GM12864 (cell line): ENCODE results near the gene PPP1R14B.

Experiments
- DNase-seq: peaks from one replicate; pipeline ENCODE4 v3.0.0-alpha.2; 2011; ENCODE audit warnings: low read depth
- H3K4me3 ChIP-seq: 2 replicates; pipeline ENCODE4 v1.5.1; 2011; ENCODE audit warnings: mild to moderate bottlenecking, low read depth, low read length, control low read depth
- TF ChIP-seq, protein P1 (sequence below): IDR thresholded peaks from 2 replicates; pipeline ENCODE4 v1.5.1; 2011; ENCODE audit warnings: low read depth, mild to moderate bottlenecking, moderate library complexity, low read length, control low read depth, inconsistent platforms; ENCODE audit errors: missing control alignments

Gene PPP1R14B

DNA sequence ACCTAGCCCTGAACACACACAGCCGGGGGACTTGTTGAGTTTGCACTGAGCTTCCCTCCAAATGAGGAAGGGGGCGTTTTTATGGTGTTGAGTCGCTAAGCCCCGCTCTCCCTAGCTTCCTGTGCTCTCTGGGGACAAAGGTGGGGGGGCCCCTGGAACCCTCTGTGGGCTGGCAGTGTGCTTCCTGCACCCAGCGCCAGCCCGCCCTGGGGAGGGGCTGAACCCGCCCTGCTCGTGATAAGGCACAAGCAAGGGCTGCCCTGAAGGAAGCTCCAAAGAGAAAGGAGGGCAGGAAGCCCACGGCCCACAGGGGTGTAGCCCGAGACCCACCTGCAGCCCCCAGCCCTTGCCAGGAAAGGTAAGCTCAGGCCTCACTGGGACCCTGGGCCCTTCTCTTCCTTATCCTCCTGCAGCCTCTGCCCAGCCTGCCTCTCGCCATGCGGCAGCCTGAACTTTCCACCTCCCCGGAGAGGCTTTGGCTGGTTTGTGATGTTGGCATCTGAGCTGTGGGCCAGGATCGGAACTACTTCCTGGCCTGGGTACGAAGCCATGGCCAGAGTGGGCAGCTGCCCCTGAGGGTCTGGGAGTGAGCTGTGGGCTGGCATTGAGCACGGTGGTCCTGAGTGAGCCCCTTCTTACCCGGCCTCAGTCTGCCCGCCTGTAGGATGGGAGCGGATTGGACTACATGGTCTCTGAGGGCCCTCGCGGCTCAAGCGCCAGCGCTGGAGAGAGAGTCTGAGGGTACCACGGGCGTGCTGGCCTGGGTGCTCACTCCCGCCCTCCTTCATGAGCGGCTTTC lies 40.1 kb downstream of the PPP1R14B start, which contains the start of gene FERMT3:
Gene FERMT3, plus strand, starts transcription at position 265 of the 799 bp plus-strand sequence. CDS start 644 bp downstream, outside the sequence.
- TF ChIP-seq, protein P1, sequence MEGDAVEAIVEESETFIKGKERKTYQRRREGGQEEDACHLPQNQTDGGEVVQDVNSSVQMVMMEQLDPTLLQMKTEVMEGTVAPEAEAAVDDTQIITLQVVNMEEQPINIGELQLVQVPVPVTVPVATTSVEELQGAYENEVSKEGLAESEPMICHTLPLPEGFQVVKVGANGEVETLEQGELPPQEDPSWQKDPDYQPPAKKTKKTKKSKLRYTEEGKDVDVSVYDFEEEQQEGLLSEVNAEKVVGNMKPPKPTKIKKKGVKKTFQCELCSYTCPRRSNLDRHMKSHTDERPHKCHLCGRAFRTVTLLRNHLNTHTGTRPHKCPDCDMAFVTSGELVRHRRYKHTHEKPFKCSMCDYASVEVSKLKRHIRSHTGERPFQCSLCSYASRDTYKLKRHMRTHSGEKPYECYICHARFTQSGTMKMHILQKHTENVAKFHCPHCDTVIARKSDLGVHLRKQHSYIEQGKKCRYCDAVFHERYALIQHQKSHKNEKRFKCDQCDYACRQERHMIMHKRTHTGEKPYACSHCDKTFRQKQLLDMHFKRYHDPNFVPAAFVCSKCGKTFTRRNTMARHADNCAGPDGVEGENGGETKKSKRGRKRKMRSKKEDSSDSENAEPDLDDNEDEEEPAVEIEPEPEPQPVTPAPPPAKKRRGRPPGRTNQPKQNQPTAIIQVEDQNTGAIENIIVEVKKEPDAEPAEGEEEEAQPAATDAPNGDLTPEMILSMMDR, result no peak
- peak within 1 kb of the TSS; percentile 77 for H3K4me3 ChIP-seq
- no peak for DNase-seq

DNA sequence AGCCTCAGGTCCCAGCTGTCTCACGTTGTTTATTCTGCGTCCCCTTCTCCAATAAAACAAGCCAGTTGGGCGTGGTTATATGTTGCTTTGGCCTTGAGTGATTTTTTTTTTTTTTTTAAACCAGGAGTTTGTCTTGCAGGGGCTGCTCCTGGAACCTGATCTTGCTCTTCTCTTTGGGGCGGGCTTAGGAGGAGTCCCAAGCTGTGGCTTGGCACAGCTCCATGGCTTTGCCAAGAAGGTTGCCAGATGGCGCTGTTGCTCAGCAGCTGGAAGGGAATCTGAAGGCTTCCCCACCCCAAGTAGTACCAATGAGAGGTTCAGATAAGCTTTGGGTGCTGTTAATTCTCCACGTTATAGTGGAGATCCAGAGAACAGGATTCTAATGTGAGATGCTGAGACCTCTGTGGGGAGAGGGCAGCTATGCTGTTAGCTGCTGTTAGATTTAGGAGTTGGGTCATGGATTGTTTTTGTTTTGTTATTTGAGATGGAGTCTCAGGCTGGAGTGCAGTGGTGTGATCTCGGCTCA lies 42.2 kb downstream of the PPP1R14B start:
- no peak for DNase-seq
- TF ChIP-seq, protein P1, result peak; percentile 77
- no peak overlapping the region for H3K4me3 ChIP-seq

DNA sequence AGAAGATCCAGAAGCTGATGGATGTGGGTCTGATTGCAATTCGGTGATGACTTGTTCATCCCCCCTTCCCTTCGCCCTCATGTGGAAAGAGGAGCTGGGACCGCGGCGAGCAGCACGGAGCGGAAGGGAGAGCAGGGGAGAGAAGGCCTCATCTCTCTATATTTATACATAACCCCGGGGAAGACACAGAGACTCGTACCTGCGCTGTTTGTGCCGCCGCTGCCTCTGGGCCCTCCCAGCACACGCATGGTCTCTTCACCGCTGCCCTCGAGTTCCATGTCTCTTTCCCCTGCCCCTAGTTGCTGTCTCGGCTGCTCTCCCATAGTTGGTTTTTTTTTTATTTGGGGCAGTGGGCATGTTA lies 42.7 kb downstream of the PPP1R14B start:
- no peak for DNase-seq
- TF ChIP-seq, protein P1, result no peak
- H3K4me3 ChIP-seq, result no peak overlapping the region

DNA sequence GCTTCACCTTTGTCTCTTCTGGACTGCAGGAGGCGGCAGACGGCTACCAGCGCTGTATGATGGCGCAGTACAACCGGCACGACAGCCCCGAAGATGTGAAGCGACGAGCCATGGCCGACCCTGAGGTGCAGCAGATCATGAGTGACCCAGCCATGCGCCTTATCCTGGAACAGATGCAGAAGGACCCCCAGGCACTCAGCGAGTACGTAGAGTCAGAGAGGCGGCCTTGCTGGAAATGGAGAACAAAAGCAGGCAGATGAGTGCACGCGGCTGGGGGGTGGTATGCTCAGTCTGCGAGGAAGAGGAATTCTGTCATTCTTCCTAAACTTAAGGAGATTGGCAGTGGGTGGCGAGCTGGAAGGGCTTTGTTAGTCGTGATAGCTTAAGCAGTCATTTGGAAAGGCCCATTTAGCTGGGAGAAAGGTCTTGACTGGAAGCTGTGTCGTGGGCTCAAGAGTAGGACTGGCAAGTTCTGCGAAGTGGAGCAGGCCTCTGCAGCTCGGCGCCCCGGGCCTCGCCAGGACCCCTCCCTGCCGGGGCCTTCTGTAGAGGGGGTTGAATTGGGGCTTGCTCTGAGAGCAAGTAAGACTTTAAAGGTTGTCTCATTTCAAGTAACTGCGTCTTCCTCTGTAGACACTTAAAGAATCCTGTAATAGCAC lies 43.2 kb downstream of the PPP1R14B start:
- H3K4me3 ChIP-seq, result no peak overlapping the region

DNA sequence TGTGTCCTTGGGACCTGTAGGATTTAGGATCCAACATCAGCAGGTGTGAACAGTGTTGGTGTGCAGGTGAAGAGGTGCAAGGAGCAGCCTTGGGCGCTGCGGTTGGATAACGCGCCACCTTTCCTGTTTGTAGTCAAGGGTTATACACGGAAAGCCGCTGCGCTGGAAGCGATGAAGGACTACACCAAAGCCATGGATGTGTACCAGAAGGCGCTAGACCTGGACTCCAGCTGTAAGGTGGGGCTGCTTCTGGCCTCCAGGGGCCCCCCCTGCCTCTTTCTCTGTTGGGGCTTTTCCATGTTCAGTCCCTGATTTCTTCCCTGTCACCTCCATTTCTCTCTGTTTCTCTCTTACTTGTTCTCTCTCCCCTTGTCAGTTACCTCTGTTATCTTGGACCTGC lies 43.8 kb downstream of the PPP1R14B start:
- H3K4me3 ChIP-seq, result no peak overlapping the region
- DNase-seq, result no peak
- TF ChIP-seq, protein P1, result no peak

More for the DNA sequence above, 43.2 kb downstream of the PPP1R14B start:
- DNase-seq, result no peak
- TF ChIP-seq, protein P1, result no peak

DNA sequence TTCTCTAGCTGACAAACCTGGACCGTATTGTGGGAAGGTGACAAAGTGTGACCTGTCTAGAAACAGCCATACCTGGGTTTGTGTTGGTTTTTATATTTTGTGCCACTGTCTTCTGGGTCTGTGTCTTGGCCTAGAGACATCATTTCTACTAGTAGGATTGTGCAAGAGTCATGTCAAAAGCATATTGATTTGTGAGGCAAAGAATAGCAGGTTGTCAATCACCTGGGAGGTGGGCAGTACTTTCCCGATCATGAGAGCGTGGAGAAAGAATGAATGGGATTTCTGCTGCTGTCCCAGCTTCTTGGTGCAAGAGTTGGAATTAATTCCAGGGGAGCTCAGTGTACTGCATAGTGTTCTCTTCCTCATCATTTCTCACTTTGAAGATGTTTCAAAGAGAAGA lies 45.2 kb downstream of the PPP1R14B start:
- no peak for DNase-seq
- TF ChIP-seq, protein P1, result no peak
- no peak overlapping the region for H3K4me3 ChIP-seq
